Hematopoietic multipotent progenitor cell treated with erythropoietin and hydrocortisone succinate and interleukin-3 and kit ligand, for 8 days (in vitro differentiated cells): ENCODE measurements around the gene AUNIP.

Experiments
- DNase-seq: peaks from one replicate; pipeline ENCODE4 v3.0.0-alpha.2; 2015

The AUNIP gene, protein sequence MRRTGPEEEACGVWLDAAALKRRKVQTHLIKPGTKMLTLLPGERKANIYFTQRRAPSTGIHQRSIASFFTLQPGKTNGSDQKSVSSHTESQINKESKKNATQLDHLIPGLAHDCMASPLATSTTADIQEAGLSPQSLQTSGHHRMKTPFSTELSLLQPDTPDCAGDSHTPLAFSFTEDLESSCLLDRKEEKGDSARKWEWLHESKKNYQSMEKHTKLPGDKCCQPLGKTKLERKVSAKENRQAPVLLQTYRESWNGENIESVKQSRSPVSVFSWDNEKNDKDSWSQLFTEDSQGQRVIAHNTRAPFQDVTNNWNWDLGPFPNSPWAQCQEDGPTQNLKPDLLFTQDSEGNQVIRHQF

GRCh38 chr1:25858906-25859789 is at the start of gene AUNIP:
AUNIP (minus strand) TSS chr1:25859457; CDS start chr1:25859357, 100 bp downstream.
- DNase-seq = peak; percentile 91

- DNase-seq = no peak
These were observed 49.8 kb upstream of the AUNIP start for GRCh38 chr1:25909040-25909439.

- no peak for DNase-seq
These were observed 48.9 kb upstream of the AUNIP start for GRCh38 chr1:25908161-25908560.

DNA sequence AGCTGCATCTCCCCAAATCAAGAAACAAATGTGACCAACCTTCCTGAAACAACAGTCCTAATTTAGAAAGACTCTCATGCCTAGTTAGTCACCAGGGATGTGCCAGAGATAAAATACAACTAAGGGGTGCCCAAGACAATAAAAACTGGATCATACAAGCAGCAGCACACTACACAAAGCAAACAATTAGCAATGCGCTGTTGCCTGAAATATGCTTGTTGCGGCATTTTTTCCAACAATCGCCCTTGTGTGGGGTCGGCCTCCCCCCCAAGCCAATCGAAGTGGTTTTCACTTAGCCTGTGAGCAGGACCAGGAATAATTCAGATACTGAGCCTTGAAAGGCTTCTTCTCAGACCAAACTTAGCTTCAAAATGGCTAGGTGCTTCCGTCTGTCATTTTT is 48.3 kb upstream of the AUNIP start:
- no peak for DNase-seq

- no peak for DNase-seq
These were observed 47.5 kb upstream of the AUNIP start for GRCh38 chr1:25906644-25907300.

DNA sequence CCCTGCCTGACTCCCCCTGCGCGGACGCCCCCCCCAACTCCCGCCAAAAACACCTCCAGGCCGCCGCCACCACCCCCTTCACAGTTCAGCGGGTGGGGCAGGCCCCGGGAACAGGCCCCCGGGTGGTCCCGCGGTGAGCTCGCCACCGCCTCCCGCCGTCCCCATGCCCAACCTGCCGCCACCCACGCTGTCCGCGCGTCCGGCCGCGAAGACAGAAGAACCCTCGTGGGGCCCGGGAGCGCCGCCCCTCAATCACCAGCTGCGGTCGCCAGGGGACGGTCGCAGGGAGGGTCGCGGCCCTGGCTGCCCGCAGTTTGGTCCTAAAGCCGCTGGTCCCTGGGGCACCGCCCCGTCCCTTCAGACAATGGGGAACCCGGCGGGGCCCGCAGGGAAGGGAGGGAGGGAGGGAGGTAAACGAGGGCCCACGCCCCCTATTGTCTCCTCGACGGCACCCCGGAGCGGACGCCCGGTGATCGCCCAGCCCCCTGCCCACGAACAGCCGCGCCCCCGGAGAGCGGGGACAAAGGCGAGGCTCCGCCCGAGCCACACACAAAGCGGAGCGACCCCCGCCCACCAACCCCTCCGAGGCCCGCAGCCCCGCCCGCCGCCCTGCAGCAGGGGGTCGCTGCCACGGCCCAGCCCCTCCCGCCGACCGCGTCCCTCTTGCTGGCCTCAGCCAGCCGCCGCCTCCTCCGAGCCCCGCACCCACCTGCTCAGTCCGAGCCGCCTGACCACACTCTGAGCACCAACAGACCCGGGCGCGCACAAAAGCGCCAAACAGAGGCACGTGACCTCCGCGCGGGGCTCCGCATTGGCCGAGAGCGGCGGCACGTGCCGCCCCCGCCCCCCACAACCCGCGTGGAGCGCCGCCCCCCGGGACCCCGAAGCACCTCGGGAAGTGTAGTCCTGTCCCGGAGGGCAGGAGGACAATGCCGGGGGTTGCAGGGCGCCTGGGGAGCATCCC is 46.7 kb upstream of the AUNIP start, which contains the start of gene STMN1:
Gene STMN1, minus strand, starts transcription at position 740 of the 964 bp plus-strand sequence. CDS start 1,743 bp downstream, outside the sequence.
- peak; percentile 92 for DNase-seq

DNA sequence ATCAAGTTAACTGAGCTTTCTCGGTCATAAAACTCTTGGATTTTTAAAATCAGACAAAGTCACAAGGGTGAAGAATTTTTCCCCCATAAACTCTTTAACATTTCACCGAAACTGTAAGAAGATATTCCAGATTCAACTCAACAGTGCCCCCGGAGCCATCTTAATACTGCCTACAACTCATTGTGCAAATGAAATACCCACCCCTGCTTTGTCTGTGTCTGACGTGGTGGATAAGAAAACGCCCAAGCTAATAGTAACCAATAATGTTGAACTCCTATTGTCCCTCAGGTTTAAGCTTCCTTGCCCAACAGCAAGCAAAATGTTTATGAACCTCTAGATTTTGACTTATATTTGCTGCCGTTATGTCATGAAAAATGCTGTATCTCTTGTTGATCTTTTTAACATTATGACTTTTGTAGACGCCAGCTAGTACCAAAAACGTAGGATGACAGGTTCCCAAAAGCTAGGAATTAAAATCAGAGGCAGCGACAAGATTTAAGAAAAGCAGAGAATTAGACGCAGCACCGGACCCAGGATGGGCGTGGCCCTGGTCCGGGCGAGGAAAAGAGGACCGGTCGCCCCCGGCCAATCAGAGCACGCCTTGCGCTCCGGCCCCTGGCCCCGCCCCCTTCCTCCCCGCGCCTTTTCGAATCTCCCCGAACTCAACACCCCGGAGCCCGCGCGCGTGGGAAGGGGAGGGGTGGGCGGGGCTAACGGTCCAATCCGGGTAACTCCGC is 45.9 kb upstream of the AUNIP start:
- peak; percentile 92 for DNase-seq

DNA sequence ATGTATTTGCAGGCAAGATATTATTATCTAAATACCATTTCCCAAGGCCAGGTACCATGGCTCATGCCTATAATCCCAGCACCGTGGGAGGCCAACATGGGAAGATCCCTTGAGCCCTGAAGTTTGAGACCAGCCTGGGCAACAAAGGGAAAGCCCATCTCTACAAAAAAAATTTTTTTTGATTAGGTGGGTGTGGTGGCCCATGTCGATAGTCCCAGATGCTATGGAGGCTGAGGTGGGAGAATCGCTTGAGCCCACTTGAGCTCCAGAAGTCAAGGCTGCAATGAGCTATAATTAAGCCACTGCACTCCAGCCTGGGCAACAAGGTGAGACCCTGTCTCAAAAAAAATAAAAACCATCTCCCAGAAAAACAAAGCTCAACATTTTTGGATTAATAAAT is 44.7 kb upstream of the AUNIP start:
- DNase-seq = no peak

DNA sequence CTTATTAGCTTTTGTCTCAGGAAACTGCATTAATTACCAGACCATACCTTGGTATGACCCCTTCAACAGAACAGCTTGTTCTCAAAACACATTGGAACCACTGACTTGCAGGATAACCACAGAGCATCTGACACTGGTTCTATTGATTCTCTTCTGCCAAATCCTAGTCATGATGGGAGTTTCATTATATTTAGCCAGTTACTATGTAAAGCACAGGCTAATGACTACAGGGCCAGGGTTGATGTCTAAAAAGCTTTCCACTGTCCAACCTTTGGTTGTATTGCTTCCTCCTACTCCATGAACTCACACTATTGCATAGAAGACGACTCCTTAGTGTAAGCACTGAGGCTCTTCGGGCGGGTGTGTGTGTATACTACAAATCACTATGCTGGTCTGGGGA is 43.2 kb upstream of the AUNIP start:
- DNase-seq = no peak

- no peak for DNase-seq
These were observed 41.0 kb upstream of the AUNIP start for GRCh38 chr1:25900219-25900618.

DNA sequence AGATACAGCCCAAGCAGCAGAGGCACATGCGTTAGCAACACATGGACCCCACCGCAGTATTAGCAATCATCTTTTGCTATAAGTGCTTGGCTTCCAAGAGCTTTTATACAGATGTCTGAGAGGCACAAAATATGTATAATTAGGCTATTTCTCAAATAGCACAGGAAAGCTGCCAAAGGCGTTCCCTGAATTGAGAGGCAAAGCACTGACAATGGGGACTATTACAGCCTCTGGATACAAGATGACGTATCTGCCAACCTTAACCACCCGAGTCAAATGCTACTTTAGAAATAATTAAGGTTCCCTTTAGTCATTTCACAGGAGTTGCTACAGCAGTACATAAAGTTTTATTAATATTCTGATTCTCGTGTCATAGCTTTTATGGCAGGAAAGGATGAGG is 40.5 kb upstream of the AUNIP start:
- no peak for DNase-seq

GRCh38 chr1:25898223-25899015 is 39.2 kb upstream of the AUNIP start:
- DNase-seq = no peak

DNA sequence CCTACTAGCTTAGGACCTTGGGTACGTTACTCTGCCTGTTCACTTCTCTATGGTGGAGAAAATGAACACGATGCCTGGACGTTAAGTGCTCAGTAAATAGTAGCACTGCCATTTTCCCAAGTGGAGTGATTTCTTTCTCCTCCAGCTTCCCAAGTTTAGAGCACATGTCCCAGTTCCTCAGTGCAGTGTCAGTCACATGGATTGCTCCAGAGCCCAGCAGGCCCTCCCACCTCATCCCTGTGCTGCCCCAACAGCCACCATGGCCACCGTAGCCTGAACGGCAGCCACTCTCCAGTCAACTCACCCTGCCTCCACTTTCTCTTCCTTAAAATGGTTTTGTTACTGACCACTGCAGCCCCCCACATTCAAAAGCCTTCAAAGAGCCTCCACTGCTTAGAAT is 38.5 kb upstream of the AUNIP start:
- DNase-seq = no peak

DNA sequence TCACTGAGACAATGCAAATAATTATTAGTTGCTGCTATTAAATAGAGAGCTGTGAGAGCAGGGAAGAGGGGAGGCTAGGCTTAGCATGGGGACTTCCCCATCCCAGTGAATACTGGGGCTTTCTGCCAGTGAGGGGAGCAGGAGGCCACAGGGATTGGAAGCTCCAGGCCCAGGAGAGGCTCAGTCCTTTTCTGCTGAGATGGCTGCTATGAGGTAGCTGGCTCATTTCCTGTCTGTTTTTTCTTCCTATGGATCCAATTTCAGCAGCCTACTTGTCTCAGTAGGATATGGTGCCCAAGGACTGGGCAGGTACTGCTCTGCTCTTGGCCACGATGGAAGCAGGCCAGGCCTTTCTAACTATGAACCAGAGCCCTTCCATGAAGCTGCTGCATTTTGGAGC is 37.0 kb upstream of the AUNIP start:
- DNase-seq = no peak

GRCh38 chr1:25895365-25895990 is 36.2 kb upstream of the AUNIP start:
- DNase-seq = peak; percentile 90

- no peak for DNase-seq
These were observed 33.9 kb upstream of the AUNIP start for GRCh38 chr1:25893116-25893515.

GRCh38 chr1:25891606-25892005 is 32.3 kb upstream of the AUNIP start:
- DNase-seq = no peak

DNA sequence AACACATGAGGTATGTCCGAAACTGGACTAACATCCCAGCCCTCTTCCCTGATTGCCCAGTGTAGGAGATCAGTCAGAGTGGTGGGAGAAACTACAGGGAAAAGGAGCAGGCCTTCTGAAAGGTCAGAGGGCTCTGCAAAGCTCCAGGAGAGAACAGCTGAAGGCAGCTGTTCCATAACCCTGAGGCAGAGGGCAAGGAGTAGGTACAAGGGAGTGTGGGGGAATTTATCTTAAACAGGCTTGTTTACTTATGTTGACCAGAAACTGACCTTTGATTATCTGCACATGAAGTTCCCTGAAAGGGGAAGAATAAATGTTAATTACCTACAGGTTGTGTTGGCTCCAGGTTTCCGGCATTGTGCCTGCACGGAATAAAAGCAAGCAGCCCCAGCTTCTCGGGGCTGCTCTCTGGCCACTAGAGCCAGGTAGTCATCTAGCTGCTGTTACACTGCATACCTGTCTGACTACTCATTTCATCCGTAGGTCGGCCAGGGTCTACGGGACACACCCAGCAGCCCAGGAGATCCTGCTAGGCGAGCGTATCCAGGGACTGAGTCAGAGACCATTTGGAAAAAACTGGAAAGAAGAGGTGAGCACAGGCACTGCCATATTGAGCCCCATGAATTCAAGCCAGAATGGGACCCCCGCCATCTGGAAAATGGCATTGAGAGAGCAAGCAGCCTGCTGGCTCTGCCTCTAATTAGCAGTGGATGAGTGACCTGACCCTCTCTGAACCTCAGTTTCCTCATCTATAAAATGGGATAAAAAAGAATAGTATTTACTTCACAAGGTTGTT is 31.2 kb upstream of the AUNIP start:
- DNase-seq = no peak

- DNase-seq = no peak
These were observed 30.2 kb upstream of the AUNIP start for GRCh38 chr1:25889470-25889869.
